HUES48 (cell line): ENCODE measurements around the gene UQCRHL.

Source experiments
- H3K27ac ChIP-seq: one replicate; pipeline ENCODE4 v1.7.0; 2013; ENCODE audit warnings: low read depth, low read length, inconsistent platforms
- H3K27me3 ChIP-seq: 2 replicates; pipeline ENCODE4 v1.6.1; 2013; ENCODE audit warnings: mild to moderate bottlenecking, low read length; ENCODE audit not compliant: control insufficient read depth, insufficient read depth
- H3K36me3 ChIP-seq: 2 replicates; pipeline ENCODE4 v1.6.1; 2013; ENCODE audit warnings: low read length; ENCODE audit not compliant: control insufficient read depth, insufficient read depth
- H3K4me1 ChIP-seq: 2 replicates; pipeline ENCODE4 v1.6.1; 2013; ENCODE audit warnings: mild to moderate bottlenecking, low read length; ENCODE audit not compliant: control insufficient read depth, insufficient read depth
- H3K4me3 ChIP-seq: 2 replicates; pipeline ENCODE4 v1.5.1; 2013; ENCODE audit warnings: mild to moderate bottlenecking, low read depth, low read length
- H3K9ac ChIP-seq: 2 replicates; pipeline ENCODE4 v1.6.1; 2013; ENCODE audit warnings: mild to moderate bottlenecking, low read depth, low read length, moderate library complexity
- H3K9me3 ChIP-seq: 2 replicates; pipeline ENCODE4 v1.6.1; 2013; ENCODE audit warnings: low read length; ENCODE audit not compliant: control insufficient read depth, insufficient read depth

Gene UQCRHL

DNA sequence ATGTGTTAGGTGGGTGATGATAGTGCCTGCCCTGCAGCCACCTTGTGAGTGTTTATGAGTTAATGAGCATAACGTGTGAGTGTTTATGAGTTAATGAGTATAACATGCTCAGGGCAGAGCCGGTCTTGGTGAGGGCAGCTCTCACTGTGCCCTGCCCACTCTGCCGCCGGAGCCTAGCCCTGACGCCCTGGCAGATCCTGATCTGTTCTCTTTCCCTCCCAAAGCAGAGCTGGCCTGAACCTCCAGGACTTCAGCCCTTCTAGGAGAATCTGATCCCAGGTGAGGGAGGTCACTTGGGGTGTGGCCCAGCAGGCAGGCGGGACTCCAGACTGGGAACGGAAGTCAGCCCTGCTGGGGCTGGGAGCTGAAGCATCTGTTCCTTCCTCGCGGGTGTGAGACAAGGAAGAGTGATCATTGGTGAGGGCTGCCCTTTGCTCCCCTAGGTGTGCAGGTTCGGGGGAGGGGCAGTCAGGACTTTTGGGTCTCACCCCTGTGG is 43.1 kb downstream of the UQCRHL start:
- no peaks in the 10 kb centered on the region for H3K27me3 ChIP-seq
- no peaks in the 10 kb centered on the region for H3K9me3 ChIP-seq
- H3K9ac ChIP-seq = no peak overlapping the region
- H3K4me3 ChIP-seq = no peak overlapping the region
- peaks cover 51% of the 10 kb centered on the region for H3K36me3 ChIP-seq
- H3K27ac ChIP-seq = no peak overlapping the region
- H3K4me1 ChIP-seq = peaks cover 9% of the 10 kb centered on the region; the same call in 1 of the 2 replicates

DNA sequence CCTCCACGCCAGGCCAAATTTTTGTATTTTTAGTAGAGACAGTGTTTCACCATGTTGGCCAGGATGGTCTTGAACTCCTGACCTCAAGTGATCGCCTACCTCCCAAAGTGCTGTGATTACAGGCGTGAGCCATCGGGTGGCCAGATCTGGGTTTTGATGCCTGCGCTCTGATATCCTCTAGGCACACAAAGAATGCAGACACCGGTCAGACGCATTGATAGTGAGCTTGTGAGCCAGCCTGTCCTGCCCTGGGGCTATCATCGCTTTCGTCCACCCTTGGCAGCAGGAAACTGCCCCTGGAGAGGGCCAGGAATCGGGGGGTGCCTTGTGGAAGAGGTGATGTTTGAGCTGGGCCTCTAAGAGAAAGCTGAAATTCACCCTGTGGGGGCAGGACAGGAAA is 44.9 kb downstream of the UQCRHL start:
- Histone ChIP-seq H3K4me3 (no peak overlapping the region), H3K27ac (no peak overlapping the region), H3K36me3 (peaks cover 34% of the 10 kb centered on the region), H3K9ac (no peak overlapping the region), H3K9me3 (no peaks in the 10 kb centered on the region), H3K4me1 (peaks cover 14% of the 10 kb centered on the region), H3K27me3 (no peaks in the 10 kb centered on the region)

DNA sequence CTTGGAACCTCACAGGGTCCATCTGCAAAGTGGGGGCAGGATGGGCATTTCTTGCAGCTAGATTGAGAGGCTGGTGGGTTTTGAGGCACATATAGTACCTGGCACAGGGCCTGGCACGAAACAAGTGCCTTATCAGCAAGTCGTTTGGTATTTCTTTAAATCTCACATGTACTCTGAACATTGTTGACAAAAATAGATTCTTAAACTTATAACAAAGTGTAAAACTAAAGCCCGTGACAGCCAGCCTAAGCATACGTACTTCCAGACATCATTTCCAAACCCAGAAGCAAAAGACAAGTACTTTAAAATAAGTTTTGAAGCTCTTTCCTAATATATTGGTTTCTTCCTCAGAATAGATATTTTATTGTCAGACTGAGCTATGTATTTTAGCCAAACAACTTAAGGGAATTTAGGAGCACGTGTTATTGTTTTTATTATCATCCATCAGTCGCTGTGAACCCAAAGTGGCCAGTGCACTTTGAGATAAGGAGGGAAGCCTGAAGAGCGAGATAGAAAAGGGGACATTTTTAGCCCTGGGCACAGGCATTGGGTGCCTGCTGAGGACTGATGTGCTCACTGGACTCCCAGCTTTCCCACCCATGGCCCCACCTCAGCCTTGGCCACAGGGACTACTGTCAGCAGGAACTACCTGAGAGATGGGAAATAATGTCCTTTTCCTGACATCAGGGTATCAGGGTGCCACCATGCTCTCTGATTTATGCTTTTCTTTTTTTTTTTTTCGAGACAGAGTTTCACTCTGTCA is 45.9 kb downstream of the UQCRHL start:
- Histone ChIP-seq H3K9ac (no peak overlapping the region), H3K27ac (no peak overlapping the region), H3K9me3 (no peaks in the 10 kb centered on the region), H3K36me3 (peaks cover 27% of the 10 kb centered on the region), H3K27me3 (no peaks in the 10 kb centered on the region), H3K4me3 (no peak overlapping the region), H3K4me1 (peaks cover 23% of the 10 kb centered on the region)

DNA sequence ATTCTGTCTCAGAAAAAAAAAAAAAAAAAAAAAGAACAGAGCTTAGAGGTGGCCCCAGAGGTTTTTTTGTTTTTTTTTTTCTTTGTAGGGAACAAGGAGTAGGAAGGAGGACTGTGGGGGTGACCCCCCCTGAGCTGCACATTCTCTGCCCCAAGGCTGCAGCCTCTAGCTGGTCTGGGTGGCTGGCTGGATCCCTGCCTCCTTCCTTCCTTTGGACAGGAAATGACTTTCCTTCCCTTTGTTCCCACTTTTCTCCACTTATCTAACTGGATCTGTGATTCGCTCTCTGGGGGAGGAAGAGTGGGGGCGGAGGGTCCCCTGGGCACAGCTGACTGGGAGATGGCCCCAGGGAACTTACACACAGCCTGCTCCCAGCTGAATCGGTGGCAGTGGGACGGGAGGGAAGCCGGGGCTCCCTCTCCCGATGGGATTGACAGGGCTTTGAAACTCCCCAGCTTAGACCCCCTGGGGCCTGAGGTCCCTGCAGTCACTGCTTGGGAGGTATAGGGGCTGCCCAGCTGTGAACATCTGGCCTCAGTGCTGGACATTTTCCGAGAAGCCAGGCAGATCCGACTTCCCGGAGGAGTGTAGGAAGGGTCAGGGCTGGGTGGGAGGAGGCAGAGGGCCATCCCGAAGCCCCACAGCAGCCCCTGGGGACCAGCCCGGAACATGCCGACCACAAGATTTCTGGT is 46.8 kb downstream of the UQCRHL start:
- Histone ChIP-seq H3K9me3 (no peaks in the 10 kb centered on the region), H3K27ac (peak overlapping the region; percentile 68), H3K4me1 (peaks cover 30% of the 10 kb centered on the region), H3K36me3 (peaks cover 22% of the 10 kb centered on the region), H3K4me3 (peak overlapping the region; percentile 50), H3K27me3 (no peaks in the 10 kb centered on the region), H3K9ac (peak overlapping the region; percentile 49)

DNA sequence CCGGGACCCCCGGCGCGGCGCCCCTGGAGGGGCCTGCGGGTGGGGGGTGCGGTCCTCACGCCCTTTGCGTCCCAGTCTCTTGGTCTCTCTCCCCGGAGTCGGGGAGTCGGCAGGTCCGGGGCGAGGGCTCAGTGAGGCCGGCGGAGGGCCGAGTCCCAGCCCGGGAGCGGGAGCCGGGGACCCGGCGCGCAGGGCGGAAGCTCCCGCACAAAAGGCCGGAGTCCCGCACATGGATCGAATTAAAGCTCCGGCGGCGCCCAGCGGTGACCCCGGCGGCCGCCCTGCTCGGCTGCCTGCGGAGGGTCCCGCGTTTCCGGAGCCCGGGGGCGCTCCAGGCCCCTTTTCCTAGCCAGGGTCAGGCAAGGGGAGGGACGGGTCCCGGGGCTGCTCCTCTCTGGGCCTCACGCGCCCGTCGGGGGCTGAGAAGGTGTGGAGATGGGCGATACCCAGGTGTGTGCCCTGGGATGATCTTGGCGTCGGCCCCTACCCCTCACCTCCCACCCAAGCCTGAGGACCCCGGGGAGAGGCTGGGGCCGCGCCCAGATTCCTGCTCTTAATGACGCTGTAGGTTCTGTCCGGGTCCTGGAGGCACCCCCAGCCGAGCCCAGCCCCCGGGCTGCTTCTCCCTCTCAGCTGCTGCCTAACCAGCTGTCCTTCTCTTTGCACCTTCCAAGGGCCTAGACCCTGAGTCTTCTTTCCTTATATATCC is 48.3 kb downstream of the UQCRHL start:
- Histone ChIP-seq H3K4me3 (peak overlapping the region; percentile 76), H3K9ac (peak overlapping the region; percentile 87), H3K27ac (peak overlapping the region; percentile 69), H3K4me1 (peaks cover 35% of the 10 kb centered on the region), H3K36me3 (peaks cover 6% of the 10 kb centered on the region), H3K27me3 (no peaks in the 10 kb centered on the region), H3K9me3 (no peaks in the 10 kb centered on the region)

DNA sequence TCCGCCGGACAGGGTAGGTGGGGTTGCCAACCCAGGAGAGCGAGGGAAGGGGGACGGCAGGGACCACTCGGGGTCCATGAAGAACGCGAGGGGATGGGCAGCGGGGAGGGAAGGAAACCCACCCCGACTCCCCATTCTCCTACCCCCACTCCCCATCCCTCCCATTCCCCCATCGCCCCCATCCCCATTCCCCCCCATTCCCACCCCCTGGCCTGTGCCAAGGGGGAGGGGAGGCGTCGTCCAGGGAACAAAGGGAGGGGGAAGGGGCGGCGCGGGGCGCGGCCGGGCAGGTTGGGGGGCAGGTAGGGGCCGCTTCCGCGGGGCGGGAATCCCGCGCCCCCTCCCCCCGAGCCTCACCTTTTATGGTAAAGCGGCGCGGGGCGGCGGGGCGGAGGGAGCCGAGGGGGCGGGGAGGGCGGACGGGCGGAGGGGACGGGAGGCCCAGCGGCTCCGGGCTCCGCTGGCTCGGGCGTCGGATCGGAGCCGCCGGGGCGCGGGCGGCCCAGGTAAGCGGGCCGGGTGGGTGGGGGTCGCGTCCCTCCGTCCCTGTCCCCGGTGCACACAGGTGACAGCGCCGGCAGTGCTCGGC is 49.0 kb downstream of the UQCRHL start, which contains the start of gene FBLIM1:
Gene FBLIM1 (plus strand): TSS at position 453 of the 589 bp plus-strand sequence. CDS start 6,189 bp downstream, outside the sequence.
- Histone ChIP-seq H3K9me3 (no peaks in the 10 kb centered on the region), H3K4me1 (peaks cover 35% of the 10 kb centered on the region), H3K36me3 (peaks cover 4% of the 10 kb centered on the region; the same call in 1 of the 2 replicates), H3K27me3 (no peaks in the 10 kb centered on the region), H3K4me3 (peak within 1 kb of the TSS; percentile 76), H3K27ac (peak within 1 kb of the TSS; percentile 78), H3K9ac (peak within 1 kb of the TSS; percentile 87)

DNA sequence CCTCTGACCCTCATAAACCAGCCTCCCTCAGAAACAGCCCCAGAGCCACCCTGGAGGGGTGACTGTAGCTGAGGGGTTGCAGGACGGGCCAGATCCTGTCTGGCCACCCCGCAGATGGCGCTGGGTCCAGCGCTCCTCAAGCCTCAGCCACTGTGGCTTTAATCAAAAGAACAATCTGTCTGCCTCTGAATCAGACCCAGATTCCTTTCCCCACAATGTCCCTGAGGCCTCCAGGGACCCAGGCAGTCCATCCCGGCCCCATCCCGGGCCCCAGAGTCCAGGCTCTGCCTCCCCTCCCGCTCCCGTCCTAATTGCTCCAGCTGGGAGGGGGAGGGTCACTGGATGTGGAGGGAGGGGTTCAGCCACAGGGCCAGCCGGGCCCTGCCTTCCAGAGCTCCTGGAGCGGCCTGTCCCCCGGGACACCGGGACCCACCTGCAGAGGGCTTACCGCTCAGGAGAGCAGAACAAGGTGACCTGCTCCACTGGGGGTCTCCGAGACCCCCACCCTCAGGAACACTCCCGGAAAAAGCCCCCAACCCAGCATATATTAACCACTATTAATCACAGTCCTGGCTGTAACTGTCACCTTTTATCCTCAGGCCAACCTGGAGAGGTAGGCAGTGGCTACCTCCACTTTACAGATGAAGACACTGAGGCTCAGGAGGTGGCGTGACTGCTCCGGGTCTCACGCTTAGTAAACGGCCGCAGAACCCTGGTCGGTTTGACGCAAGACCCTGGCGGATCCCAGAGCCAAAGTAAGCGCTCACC is 49.7 kb downstream of the UQCRHL start:
- H3K9ac ChIP-seq = peak overlapping the region; percentile 23
- peaks cover 35% of the 10 kb centered on the region for H3K4me1 ChIP-seq
- H3K4me3 ChIP-seq = peak overlapping the region; percentile 69
- no peaks in the 10 kb centered on the region for H3K27me3 ChIP-seq
- H3K27ac ChIP-seq = peak overlapping the region; percentile 78
- H3K9me3 ChIP-seq = no peaks in the 10 kb centered on the region
- peaks cover 4% of the 10 kb centered on the region; the same call in 1 of the 2 replicates for H3K36me3 ChIP-seq
